Vagina (tissue), 2 donors: ENCODE results near the gene IL6R.

Experiments
- POLR2A ChIP-seq, 2 donors: fragments of 450-650 bp; IDR thresholded peaks; one replicate each; pipeline ENCODE4 v1.6.1; 2017; ENCODE audit warnings: antibody characterized with exemption in 2 of 2, mild to moderate bottlenecking in 2 of 2, moderate library complexity in 2 of 2
- TF ChIP-seq, protein P1 (sequence below), 3 experiments: fragments of 450-650 bp in 2 of 3; fragments of 200-600 bp in 1 of 3; sonication (generic) in 1 of 3; IDR thresholded peaks; one replicate each; pipeline ENCODE4 v1.5.1; 2017 to 2019; ENCODE audit warnings: antibody characterized with exemption in 3 of 3, mild to moderate bottlenecking in 2 of 3, moderate library complexity in 2 of 3

GRCh38 chr1:154503898-154504297 is 98.8 kb downstream of the IL6R start:
- TF ChIP-seq, protein P1, sequence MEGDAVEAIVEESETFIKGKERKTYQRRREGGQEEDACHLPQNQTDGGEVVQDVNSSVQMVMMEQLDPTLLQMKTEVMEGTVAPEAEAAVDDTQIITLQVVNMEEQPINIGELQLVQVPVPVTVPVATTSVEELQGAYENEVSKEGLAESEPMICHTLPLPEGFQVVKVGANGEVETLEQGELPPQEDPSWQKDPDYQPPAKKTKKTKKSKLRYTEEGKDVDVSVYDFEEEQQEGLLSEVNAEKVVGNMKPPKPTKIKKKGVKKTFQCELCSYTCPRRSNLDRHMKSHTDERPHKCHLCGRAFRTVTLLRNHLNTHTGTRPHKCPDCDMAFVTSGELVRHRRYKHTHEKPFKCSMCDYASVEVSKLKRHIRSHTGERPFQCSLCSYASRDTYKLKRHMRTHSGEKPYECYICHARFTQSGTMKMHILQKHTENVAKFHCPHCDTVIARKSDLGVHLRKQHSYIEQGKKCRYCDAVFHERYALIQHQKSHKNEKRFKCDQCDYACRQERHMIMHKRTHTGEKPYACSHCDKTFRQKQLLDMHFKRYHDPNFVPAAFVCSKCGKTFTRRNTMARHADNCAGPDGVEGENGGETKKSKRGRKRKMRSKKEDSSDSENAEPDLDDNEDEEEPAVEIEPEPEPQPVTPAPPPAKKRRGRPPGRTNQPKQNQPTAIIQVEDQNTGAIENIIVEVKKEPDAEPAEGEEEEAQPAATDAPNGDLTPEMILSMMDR (IDR thresholded peaks at IDR 0.05): no peak
- TF ChIP-seq POLR2A (IDR thresholded peaks at IDR 0.05): no peak
